Brain microvascular endothelial cell (primary cell): ENCODE results near the gene SAE1.

ENCODE experiments used
- DNase-seq: peaks from one replicate; pipeline ENCODE4 v3.0.0-alpha.2; 2020
- H3K27ac ChIP-seq: fragments of 250-450 bp; sonication (Bioruptor Pico); 2 replicates; pipeline ENCODE4 v1.5.1; 2020; ENCODE audit warnings: mild to moderate bottlenecking, moderate library complexity
- H3K27me3 ChIP-seq: fragments of 250-450 bp; sonication (Bioruptor Pico); replicated peaks from 2 replicates; pipeline ENCODE4 v1.5.1; 2020; ENCODE audit warnings: mild to moderate bottlenecking
- H3K36me3 ChIP-seq: fragments of 250-450 bp; sonication (Bioruptor Pico); replicated peaks from 2 replicates; pipeline ENCODE4 v1.5.1; 2020; ENCODE audit warnings: mild to moderate bottlenecking
- H3K4me3 ChIP-seq: 2 replicates; pipeline ENCODE4 v1.5.1; 2011; ENCODE audit warnings: low read depth, mild to moderate bottlenecking, control low read depth, low read length, moderate library complexity
- in situ Hi-C: cut with HindIII; loops from 2 replicates; pipeline ENCODE4 v1.10.0; 2017; ENCODE audit warnings: low sequenced_read_pairs, low pct_ligation_motif_present
- TF ChIP-seq, protein P1 (sequence below): IDR thresholded peaks from 2 replicates; pipeline ENCODE4 v1.5.1; 2011; ENCODE audit warnings: low read depth, mild to moderate bottlenecking, moderate library complexity, low read length, control low read depth, inconsistent platforms; ENCODE audit errors: missing control alignments

The SAE1 gene

DNA sequence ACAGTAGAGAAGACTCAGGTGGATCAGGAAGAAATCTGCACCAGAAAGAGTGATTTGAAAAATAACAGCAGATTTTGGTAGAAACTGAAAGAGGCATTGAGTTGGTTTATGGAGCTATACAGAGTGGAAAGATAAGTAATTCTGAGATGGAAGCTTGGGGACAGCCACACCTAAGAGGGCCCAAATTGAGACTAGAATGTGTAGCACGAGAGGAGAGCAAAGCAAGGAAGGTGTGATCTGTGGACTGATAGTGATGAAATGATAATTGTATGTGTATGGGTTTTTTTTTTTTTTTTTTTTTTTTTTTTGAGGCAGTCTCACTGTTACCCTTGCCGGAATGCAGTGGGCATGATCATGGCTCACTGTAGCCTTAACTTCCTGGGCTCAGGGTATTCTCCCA is 16.3 kb downstream of the SAE1 start:
- in situ Hi-C loops = no loop called here
- Histone ChIP-seq H3K27ac (no peak overlapping the region), H3K4me3 (no peak overlapping the region), H3K27me3 (no peaks in the 10 kb centered on the region), H3K36me3 (peaks cover 51% of the 10 kb centered on the region)
- TF ChIP-seq, protein P1, sequence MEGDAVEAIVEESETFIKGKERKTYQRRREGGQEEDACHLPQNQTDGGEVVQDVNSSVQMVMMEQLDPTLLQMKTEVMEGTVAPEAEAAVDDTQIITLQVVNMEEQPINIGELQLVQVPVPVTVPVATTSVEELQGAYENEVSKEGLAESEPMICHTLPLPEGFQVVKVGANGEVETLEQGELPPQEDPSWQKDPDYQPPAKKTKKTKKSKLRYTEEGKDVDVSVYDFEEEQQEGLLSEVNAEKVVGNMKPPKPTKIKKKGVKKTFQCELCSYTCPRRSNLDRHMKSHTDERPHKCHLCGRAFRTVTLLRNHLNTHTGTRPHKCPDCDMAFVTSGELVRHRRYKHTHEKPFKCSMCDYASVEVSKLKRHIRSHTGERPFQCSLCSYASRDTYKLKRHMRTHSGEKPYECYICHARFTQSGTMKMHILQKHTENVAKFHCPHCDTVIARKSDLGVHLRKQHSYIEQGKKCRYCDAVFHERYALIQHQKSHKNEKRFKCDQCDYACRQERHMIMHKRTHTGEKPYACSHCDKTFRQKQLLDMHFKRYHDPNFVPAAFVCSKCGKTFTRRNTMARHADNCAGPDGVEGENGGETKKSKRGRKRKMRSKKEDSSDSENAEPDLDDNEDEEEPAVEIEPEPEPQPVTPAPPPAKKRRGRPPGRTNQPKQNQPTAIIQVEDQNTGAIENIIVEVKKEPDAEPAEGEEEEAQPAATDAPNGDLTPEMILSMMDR = no peak
- DNase-seq = no peak

DNA sequence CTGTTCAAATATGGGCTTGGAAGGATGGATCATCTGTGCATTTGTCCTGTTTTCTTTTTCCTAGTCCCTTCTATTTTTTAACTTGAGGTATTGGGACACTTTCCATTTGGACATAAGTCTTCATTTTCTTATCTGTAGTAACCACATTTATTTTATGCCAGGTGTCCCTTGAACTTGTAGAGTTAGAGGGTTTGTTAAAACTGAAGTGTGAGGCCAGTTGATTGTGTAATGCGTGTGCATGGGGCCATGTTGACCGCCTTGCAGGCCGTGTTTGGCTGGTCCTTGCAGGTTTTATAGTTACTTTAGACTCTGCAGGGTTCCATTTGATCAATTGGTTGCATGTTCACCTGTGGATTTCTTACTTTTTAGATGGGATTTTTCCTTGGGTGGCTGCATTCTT is 21.0 kb downstream of the SAE1 start:
- H3K27me3 ChIP-seq = no peaks in the 10 kb centered on the region
- in situ Hi-C loops = no loop called here
- H3K36me3 ChIP-seq = peaks cover 55% of the 10 kb centered on the region
- DNase-seq = no peak
- no peak overlapping the region for H3K27ac ChIP-seq
- no peak overlapping the region for H3K4me3 ChIP-seq
- TF ChIP-seq, protein P1 = no peak

DNA sequence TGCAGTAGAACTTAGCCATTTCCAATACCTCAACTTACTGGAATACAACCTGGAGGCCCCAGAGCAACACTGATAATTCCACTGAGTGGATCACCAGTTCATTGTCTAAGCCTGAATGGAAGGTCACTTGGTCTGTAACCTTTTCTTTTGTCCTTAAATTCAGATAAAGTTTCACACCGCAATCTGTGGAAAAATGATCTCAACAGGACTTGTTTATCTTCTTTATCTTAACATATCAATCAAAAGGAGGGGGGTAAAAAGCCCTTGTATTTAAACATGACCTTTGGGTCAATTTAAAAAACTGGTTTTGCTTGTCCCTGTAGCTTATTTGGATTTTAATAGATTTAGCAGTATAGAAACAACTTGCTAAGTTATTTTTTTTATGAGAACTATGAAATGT is 21.6 kb downstream of the SAE1 start:
- TF ChIP-seq, protein P1 = no peak
- Histone ChIP-seq H3K4me3 (no peak overlapping the region), H3K27me3 (no peaks in the 10 kb centered on the region), H3K36me3 (peaks cover 59% of the 10 kb centered on the region), H3K27ac (no peak overlapping the region)
- no peak for DNase-seq
- in situ Hi-C loops = no loop called here

DNA sequence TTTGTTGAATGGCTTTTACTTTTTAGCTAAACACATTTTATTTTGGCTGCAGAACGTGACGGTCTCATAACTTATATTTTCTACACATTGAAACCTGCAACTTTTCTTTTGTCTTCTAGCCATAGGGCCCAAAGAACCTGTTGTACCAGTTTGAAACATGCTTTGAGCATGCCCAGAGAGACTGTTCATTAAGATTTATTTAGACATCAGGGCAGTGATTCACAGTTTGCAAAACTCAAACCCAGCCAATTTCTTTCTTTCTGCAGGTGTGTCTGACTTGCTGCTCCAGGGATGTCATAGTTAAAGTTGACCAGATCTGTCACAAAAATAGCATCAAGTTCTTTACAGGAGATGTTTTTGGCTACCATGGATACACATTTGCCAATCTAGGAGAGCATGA is 22.0 kb downstream of the SAE1 start:
- H3K4me3 ChIP-seq = no peak overlapping the region
- TF ChIP-seq, protein P1 = no peak
- peaks cover 60% of the 10 kb centered on the region for H3K36me3 ChIP-seq
- in situ Hi-C loops = no loop called here
- no peaks in the 10 kb centered on the region for H3K27me3 ChIP-seq
- DNase-seq = no peak
- no peak overlapping the region for H3K27ac ChIP-seq

DNA sequence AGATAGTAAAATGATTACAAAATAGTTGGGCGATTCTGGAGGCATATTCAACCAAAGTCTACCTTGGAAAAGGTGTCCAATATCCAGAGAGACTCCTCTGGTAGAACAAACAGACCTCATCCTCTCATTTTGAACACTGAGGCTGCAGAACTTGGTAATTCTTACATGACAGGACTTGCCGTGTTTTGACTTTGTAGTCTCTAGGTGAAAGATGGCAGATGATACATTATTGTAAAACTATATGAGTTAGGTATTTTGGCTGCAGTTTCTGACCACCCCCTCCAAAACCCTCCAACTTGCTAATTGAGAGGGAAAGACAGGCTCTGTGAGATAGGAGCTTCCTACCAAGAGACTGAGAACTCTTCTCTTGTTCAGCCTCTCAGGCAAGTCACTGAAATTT is 22.6 kb downstream of the SAE1 start:
- peaks cover 58% of the 10 kb centered on the region for H3K36me3 ChIP-seq
- H3K27ac ChIP-seq = no peak overlapping the region
- TF ChIP-seq, protein P1 = no peak
- no peaks in the 10 kb centered on the region for H3K27me3 ChIP-seq
- DNase-seq = no peak
- in situ Hi-C loops = no loop called here
- no peak overlapping the region for H3K4me3 ChIP-seq

DNA sequence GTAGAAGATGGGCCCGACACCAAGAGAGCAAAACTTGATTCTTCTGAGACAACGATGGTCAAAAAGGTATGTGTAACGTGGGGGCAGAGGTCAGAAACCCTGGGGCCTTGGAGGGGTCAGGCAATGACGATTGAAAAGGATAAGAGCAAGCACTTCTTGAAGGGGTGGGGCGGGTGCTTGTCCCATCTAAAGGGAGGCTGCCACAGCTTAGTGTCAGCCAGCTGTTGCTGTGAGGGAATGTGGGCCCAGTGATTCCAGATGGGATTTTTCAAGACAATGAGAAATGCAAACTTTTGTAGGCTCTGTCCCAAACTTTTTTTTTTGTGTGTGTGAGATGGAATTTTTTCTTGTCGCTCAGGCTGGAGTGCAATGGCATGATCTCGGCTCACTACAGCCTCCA is 24.5 kb downstream of the SAE1 start:
- in situ Hi-C loops = no loop called here
- no peaks in the 10 kb centered on the region for H3K27me3 ChIP-seq
- TF ChIP-seq, protein P1 = no peak
- no peak overlapping the region for H3K4me3 ChIP-seq
- H3K27ac ChIP-seq = no peak overlapping the region
- no peak for DNase-seq
- H3K36me3 ChIP-seq = peaks cover 58% of the 10 kb centered on the region
